CD4-positive, alpha-beta T cell treated with Interleukin-17A for 4 hours (primary cell): ENCODE data around the gene ZNF586.
A peak's percentile ranks its signal among the peaks of the same experiment; 100 is the strongest.
"Not testable (repeated sequence)": the region's sequence is repeated elsewhere in the genome, so short reads cannot be mapped to it uniquely, and the experiment has no call there.

Source experiments
- DNase-seq: peaks from one replicate; pipeline ENCODE4 v3.0.0-alpha.2; 2020; ENCODE audit warnings: mixed read lengths

Gene ZNF586

GRCh38 chr19:57800696-57801095 is 31.2 kb downstream of the ZNF586 start:
- DNase-seq = no peak

GRCh38 chr19:57802269-57802668 is 32.8 kb downstream of the ZNF586 start:
- no peak for DNase-seq

- no peak for DNase-seq
These were observed 33.8 kb downstream of the ZNF586 start for GRCh38 chr19:57803265-57803593.

- no peak for DNase-seq
These were observed 34.3 kb downstream of the ZNF586 start for GRCh38 chr19:57803594-57804325.

- no peak for DNase-seq
These were observed 38.1 kb downstream of the ZNF586 start for GRCh38 chr19:57807541-57807940.

- not testable (repeated sequence) for DNase-seq
These were observed 41.2 kb downstream of the ZNF586 start for GRCh38 chr19:57810410-57811295.

- no peak for DNase-seq
These were observed 42.8 kb downstream of the ZNF586 start for GRCh38 chr19:57812226-57812625.

GRCh38 chr19:57812975-57813820 is 43.7 kb downstream of the ZNF586 start:
- DNase-seq = not testable (repeated sequence)

GRCh38 chr19:57813919-57814504 is 44.5 kb downstream of the ZNF586 start:
- DNase-seq = no peak

GRCh38 chr19:57814505-57815246 is 45.2 kb downstream of the ZNF586 start, which contains the start of gene ZNF552:
Gene ZNF552 (minus strand): TSS chr19:57814913. CDS start chr19:57814743, 170 bp downstream.
- DNase-seq = peak; percentile 79

- no peak for DNase-seq
These were observed 46.0 kb downstream of the ZNF586 start for GRCh38 chr19:57815247-57816075.

- DNase-seq = no peak
These were observed 47.2 kb downstream of the ZNF586 start for GRCh38 chr19:57816652-57817051.

- no peak for DNase-seq
These were observed 48.5 kb downstream of the ZNF586 start for GRCh38 chr19:57817976-57818375.

- no peak for DNase-seq
These were observed 48.9 kb downstream of the ZNF586 start for GRCh38 chr19:57818378-57818777.

- peak; percentile 81 for DNase-seq
These were observed 50.1 kb downstream of the ZNF586 start for GRCh38 chr19:57819475-57820148.

GRCh38 chr19:57820599-57820998 is 51.1 kb downstream of the ZNF586 start:
- DNase-seq = no peak

- not testable (repeated sequence) for DNase-seq
These were observed 51.6 kb downstream of the ZNF586 start for GRCh38 chr19:57821095-57821494.

GRCh38 chr19:57821501-57821900 is 52.0 kb downstream of the ZNF586 start:
- not testable (repeated sequence) for DNase-seq

- DNase-seq = not testable (repeated sequence)
These were observed 53.7 kb downstream of the ZNF586 start for GRCh38 chr19:57823155-57823554.

- not testable (repeated sequence) for DNase-seq
These were observed 54.1 kb downstream of the ZNF586 start for GRCh38 chr19:57823608-57824007.
